HTR-8/SVneo (cell line): ENCODE results near the gene ELMO3.

Experiments
- DNase-seq: peaks from one replicate; pipeline ENCODE4 v3.0.0; 2011; ENCODE audit warnings: low spot score, mixed read lengths; ENCODE audit not compliant: insufficient read length
- FAIRE-seq: peaks from 2 replicates; lab custom pipeline; 2011; peaks lifted over from hg19 to GRCh38; lab: Jason Lieb, UNC

Gene ELMO3

DNA sequence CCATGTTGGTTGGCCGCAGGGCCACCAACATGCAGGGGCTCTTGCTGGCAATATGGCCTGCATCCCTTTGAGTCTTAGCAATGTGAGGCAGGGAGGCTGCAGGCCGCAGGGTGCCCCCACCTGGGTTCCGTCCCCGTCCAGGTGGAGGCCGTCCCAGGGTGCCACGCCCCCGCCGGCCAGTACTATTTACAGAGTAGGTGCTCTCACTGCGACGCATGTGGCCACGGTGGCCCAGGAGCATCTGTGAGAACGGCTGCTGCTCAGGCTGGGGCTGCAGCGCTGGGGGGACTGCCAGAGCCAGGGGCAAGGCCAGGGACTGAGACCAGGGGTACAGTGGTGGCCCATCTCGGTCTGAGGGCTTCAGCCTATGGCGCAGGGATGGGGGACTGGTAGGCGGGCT, 18.8 kb upstream of the ELMO3 start:
- DNase-seq: no peak
- peak; percentile 28 for FAIRE-seq

DNA sequence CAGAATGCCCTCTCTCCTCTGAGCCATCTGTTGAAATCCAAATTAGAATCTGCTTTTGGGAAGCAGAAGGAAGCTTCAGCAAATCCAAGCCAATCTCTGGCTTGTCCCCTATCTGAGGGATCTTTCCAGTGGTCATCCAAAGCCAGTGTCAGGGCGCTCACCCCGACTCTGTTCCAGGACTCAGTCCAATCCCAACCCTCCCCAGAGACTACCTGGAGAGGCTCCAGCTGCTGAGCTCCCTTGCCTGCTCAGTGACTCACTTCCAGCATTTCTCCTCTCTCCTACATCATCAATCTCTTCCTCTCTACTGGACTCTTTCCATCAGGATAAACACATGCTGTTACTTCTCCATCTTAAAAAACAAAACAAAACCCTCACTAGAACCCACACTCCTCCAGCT, 17.6 kb upstream of the ELMO3 start:
- no peak for DNase-seq

DNA sequence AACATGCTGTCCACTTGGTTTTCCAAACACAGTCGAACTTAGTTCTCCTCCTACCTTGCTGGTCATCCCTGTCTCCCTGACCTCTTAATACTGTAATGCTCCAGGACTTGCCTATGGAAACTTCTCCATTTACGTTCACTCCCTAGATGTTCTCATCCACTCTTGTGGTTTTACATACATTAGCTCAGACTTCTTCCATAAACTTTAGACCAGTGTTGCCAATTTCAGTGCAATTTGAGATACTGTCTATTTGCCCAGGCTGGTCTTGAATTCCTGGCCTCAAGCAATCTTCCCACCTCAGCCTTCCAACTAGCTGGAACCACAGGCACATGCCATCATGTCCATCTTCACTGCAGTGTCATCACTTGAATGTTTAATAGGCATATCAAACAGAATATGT, 16.6 kb upstream of the ELMO3 start:
- FAIRE-seq: peak; percentile 26
- no peak for DNase-seq

More for the DNA sequence above, 17.6 kb upstream of the ELMO3 start:
- no peak for FAIRE-seq

DNA sequence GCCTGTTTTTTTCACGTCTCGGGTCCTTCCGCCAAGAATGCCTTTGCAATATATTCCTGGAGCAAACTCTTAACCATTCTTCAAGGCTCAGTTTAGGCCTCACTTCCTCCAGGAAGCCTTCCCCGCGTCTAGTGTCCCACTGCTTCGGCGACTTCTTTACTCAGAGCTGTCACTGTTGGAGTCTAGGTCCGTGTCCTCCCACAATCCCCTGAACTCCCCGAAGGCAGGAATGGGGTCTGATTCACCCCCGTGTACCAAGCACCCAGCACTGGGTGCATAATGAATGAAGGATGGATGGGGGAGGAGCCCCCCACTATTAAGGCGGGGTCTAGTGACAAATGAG, 15.7 kb upstream of the ELMO3 start:
- DNase-seq: no peak
- no peak for FAIRE-seq

DNA sequence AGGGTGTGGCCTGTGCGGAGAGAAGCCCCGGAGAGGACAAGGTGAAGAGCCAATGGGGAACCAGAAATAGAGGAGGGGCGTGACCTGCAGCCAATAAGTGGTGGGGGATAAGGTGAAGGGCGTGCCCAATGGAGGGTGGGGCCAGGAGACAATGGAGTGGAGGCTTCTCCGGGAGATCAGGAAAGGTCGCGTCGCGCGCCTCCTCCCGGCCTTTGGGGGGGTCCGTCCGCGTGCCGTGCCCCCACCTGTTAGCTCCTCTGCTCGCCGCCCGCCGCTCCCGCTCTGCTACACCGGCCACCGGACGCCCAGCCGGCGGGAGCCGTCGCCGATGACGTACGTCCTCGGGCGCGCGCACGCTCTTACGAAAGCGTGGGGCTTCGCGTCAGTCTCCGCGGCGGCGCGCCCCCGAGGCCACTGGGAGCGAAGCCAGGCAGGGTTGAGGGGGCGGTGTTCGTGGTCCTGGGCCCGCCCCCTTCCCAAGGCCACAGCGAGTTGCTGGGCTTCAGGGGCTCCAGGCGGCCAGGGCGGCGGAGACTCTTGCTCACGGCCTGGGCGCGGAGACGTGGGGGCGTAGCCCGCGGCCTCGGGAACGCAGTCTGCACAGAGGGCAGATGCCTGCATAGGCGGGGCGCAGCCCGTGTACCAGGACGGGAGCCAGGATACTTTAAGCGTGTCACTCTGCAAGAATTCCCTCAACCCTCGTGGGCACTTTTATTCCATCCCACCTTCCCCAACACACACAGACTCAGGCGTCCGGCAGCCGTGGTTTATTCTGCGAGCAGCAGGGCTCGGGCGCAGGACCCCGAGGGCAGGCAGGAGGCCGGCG, 15.1 kb upstream of the ELMO3 start, which contains the start of gene MATCAP1:
MATCAP1 (minus strand) TSS at position 337 of the 826 bp plus-strand sequence. CDS start 3,353 bp downstream, outside the sequence.
- FAIRE-seq (peak; percentile 99), DNase-seq (peak; percentile 99)

- no peak for DNase-seq
- FAIRE-seq: no peak
Measured at GRCh38 chr16:67184453-67184994, 14.4 kb upstream of the ELMO3 start.

DNA sequence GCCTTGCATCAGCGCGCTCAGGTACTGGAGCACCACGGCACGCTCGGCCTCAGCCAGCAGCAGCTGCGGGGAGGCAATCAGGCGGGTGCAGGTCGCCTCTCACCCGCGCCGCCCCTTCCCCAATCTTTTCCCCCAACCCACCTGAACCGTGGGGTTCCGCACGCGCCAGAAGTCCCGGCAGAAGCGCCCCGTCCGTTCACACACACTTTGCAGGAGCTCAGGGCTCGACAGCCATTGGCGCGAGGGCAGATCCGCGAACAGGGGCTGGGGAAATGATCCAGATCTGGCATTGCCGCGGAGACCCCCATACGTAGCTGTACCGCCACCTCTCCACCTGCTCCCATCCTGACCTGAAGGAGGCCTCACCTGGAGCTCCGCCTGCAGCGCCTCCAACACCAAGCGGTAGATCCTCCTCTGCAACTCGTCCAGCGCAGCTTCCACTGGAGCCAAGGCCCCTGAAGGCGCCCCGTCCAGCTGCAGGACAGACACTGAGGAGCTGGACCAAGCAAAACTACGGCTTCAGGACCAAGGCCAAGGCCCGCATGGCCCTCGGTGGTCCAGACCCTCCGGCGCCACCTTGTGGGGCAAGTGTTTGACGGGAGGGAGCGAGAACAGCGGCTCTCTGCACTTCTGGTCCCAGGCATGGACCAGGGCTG, 13.8 kb upstream of the ELMO3 start:
- DNase-seq: peak; percentile 79
- peak; percentile 98 for FAIRE-seq

- FAIRE-seq (no peak), DNase-seq (no peak)
Measured at GRCh38 chr16:67185651-67186134, 13.2 kb upstream of the ELMO3 start.

DNA sequence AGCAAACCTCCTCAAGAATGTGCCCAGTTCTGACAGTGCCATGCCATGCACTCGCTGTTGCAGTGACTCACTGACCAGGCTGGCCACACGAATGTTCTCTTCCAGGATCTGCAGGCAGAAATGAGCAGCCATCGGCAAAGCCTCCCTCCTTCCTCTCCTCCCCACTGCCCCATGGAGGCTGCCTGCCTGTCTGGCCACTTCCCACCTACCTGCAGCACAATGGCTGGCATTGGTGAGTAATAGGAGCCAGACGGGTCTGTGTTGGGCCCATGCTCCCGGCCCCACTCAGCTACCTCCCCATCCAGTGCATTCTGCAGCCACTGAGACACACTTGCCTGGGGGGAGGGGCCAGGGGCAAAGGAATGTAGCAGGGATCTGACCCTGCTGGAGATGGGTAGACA, 12.4 kb upstream of the ELMO3 start:
- DNase-seq (no peak), FAIRE-seq (peak; percentile 84)

DNA sequence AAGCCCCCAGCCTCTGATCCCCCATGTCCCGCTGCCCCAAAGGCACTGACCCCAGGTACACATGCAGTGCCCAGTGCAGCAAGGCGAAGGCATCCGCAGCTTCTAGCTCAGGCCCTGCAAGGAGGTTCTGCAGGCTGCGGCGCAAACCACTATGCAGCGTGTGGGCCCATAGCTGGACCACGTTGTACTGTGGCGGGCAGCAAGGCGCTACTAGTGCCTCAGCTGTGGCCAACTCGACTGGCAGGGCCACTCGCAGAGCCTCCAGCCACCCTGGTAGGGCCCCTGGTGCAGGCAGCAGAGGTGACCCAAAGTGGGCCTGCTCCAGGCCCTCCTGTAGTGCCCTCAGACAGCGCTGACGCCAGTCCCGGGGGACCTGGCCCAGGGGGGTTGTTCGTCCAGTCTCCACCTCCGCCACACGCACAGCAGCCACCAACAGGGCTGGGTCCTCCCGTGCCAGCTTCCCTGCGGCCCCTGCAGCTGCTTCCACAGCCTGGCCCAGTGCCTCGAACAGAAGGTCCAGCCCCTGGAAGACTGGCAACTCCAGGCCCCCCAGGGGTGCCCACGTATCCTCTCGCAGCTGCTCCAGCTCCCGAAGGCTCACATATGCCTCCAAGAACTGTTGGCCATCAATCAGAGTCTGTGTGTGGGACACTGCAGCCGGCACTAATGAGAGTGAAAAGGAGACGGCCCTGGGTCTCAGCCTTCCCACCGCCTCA, 11.6 kb upstream of the ELMO3 start:
- FAIRE-seq (no peak), DNase-seq (no peak)

DNA sequence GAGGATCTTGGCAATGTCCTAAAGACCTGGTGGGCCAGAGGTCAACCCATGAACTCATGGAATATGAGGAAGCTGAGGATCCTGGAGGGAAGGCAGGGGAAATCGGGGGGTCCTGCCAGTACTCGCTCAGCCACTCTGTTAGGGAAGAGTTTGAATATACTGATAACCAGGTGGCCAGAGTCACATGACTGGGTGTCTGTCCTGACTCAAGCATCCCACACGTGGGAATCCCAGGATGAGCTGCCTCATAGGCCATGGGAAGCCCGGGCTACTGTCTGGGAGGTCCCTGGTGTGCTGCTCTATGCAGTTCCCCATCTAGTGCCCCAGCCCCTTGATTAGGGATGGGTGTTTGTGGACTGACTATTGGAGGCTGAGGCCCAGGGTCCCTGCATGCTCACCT, 10.6 kb upstream of the ELMO3 start:
- FAIRE-seq: no peak
- no peak for DNase-seq

- FAIRE-seq: no peak
- DNase-seq: no peak
Measured at GRCh38 chr16:67188798-67189197, 10.1 kb upstream of the ELMO3 start.

DNA sequence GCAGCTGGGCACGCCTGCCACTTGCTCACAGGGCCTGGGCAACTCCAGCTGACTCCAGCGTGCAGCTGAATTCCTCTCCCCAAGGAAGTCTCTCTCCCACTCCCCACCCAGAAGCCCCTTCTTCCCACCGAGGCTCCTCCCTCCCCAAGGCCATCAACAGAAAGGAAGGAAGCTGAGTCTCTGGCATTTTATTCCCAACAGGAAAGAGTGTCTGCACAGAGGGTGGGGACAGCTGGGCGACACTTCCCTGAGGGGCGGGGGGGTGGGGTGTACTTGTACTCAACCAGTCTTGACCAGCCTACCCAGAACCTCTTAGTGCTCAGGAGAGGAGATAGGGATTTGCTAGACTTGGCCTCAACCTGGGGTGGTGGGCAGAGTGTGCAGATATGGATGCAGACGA, 8.9 kb upstream of the ELMO3 start, which contains the start of gene EXOC3L1:
EXOC3L1 (minus strand) TSS at position 96 of the 400 bp plus-strand sequence. CDS start 460 bp downstream, outside the sequence.
- DNase-seq (no peak), FAIRE-seq (no peak)

GRCh38 chr16:67190448-67191399, 8.2 kb upstream of the ELMO3 start:
- DNase-seq: no peak
- FAIRE-seq: no peak

DNA sequence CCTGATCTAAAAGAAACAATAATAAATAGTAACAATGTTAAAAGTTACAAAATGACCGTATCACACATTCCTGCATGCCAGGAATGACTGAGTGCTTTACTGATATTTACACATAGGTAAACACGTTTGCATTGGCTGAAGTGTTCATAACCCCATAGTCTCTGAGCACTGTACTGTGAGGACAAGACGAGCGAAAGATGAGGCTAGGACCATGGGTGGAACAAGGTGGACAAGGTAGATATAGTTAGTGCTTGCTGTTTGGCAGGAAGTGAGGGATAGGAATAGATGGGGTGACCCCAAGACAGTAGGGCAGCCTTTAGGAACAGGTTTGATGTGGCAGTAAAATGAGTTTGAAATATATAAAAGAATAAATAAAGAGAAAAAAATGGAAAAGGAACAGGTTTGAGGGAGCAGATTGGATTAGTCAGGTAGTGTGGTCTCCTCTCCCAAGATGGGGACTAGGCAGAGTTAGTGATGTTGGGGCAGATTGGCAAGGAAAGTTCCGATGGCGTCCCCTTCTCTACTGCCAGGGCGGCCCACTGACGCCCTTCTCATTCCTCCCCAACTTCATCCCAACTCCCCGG, 7.4 kb upstream of the ELMO3 start:
- no peak for DNase-seq
- FAIRE-seq: peak; percentile 77

DNA sequence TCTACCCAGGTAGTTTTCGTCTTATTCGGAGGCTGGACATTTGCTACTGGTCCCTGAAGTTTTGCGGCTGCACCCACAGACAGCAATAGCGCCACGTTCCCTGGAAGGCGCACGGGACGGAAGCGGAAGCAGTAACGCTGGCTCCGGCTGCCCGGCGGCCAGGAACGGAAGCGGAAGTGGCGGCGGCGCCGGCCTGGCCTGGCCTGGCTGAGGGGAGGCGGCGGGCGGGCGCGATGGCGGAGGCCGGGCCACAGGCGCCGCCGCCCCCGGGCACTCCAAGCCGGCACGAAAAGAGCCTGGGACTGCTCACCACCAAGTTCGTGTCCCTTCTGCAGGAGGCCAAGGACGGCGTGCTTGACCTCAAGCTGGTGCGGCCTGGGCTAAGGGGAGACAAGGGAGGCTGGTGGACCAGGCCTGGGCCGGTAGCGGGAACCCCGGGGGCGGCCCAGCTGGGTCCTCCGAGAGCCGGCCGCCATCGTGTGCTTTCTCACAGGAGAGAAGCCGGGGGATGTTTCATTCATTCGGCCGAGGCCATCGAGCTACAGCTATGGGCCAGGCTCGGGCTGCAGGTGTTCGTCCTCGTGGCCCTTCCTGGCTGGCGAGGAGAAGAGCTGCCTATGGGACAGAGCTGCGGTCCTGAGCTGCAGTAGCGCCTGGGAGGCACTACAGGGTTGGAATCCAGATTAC, 6.8 kb upstream of the ELMO3 start, which contains the start of gene E2F4:
E2F4 (plus strand) TSS at position 161 of the 687 bp plus-strand sequence; CDS start at position 234, 73 bp downstream.
- FAIRE-seq: peak; percentile 99
- DNase-seq: peak; percentile 94

DNA sequence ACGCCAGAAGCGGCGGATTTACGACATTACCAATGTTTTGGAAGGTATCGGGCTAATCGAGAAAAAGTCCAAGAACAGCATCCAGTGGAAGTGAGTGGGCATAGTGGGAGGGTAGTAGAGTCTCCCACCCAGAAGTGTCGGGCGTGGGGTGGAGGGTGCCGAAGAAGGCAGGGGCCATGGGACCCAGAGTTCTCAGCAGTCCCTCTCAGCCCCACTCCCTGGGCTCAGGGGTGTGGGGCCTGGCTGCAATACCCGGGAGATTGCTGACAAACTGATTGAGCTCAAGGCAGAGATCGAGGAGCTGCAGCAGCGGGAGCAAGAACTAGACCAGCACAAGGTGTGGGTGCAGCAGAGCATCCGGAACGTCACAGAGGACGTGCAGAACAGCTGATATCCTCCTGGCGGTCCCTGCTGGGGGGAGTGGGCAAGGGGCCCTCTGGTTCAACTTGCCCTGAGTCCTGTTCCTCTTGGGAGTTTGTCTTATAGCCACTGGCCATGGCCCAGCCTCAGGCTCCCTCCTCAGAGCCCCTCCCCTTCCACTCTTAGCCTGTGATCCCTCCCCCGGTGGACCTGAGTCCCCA, 6.1 kb upstream of the ELMO3 start:
- no peak for DNase-seq

GRCh38 chr16:67193536-67193935, 5.4 kb upstream of the ELMO3 start:
- no peak for DNase-seq
- no peak for FAIRE-seq

More for the DNA sequence above, 6.1 kb upstream of the ELMO3 start:
- no peak for FAIRE-seq
